ENCODE results near the gene PDYN. TPM values are rescaled to one million over a fixed set of nuclear protein-coding genes. Genes with fewer than 3 reads are reported as not detected.

The PDYN gene
- total RNA-seq, 2 donors from 2014 or later = not detected

DNA sequence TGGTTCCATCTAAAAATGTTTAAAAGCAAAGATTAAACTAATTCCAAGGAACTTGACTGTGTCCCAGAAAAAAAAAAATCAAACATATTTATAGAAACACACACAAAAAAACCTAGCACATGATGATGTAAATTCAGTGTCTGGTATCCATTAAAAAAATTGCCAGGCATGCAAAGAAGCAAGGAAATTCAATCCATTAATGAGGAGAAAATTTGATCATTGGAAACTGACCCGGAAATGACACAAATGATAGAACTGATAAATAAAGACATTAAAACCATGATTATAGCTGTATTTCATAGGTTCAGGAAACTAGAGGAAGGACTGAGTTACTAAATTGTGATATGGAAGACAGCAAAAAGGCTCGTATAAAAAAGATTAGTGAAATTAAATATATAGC, 34.7 kb downstream of the PDYN start:
- intact Hi-C loops (cut with DNase I, micrococcal nuclease) = no loop called here
- ATAC-seq = no peak
- DNase-seq = no peak

DNA sequence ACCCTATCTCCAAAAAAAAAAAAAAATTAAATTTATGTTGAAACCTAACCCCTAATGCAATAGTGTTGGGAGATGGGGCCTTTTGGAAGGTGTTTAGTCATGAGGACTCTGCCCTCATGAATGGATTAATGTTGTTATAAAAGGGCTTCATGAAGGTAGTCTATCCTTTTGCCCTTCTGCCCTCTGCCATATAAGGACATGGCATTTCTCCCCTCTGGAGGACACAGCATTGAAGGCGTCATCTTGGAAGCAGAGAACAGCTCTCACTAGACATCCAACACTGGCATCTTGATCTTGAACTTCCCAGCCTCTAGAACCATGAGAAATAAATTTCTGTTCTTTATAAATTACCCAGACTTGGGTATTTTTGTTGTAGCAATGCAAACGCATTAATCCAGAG, 35.4 kb downstream of the PDYN start:
- ATAC-seq = no peak

DNA sequence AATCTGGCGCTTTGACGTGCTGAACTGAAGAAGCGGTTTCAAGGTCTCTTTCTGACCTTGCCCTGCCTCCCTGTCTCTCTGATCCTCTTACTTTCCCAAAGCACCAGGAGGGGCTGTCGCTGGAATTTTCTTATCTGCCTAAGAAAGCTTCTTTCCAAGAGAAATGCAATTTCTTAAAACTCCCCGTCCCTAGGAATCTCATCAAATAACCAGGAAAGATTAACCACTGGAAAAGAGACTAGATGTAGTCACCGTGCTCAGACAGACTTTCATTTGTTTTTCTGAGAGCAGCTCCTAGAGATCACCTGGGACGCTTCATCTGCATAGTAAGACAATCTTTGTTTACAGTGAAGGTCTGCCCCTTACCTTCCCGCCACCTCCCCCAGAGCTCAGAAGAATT, 38.6 kb downstream of the PDYN start:
- intact Hi-C loops (cut with DNase I, micrococcal nuclease) = no loop called here

More for the DNA sequence above, 35.4 kb downstream of the PDYN start:
- no peak for DNase-seq
- intact Hi-C loops (cut with DNase I, micrococcal nuclease) = no loop called here

DNA sequence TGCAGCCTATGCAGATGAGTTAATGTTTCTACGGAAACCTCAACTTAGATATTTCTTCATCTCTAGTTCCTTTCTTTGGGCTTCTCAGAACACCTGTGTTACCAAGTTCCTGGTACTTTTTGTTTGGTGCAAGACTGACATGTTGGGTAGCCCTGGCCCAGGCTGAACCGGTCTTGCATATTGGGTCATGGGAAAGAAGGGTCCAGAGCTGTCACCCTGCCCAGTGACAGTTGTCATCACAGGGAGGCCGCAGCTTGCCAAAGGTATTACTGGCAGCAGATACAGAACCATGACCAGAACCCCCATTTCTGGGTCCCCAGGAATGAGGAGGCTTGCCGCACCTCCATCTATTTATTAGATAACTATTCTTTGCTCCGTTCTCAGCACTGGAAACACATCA, 40.2 kb downstream of the PDYN start:
- ATAC-seq (no peak), DNase-seq (no peak)
- intact Hi-C loops (cut with DNase I, micrococcal nuclease) = no loop called here

More for the DNA sequence above, 38.6 kb downstream of the PDYN start:
- DNase-seq (no peak), ATAC-seq (no peak)

DNA sequence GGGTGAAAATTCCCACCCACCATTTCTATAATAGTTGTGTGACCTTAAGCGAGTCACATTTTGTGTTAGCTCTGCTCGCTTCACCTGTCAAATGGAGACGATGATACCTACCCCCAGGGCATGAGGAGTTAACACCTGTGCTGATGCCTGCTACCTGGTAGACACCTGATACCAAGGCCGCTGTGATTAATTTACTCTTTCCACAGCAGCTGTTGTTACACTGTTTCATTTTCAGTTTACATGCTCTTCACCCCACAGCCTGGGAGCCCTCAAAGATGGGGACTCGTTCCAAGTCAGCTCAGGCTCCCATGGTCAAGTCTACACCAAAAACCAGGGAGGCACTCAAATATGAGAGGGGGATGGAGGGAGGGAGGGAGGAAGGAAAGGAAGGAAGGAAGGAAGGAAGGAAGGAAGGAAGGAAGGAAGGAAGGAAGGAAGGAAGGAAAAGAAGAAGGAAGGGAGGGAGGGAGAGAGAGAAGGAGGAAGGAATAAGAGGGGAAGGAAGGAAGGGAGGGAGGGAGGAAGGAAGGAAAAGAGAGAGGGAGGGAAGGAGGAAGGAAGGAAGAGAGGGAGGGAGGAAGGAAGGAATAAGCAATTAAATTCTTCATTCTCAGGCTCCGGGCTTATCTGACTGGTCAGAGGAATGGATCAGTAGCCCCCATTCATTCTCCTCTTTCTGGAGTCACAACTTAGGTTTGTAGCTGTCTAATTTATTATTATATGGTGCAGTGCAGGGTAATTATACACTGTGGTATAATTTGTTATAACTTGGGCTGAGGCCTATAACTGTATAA, 40.9 kb downstream of the PDYN start:
- DNase-seq (no peak), ATAC-seq (no peak)
- intact Hi-C loops (cut with DNase I, micrococcal nuclease) = no loop called here

DNA sequence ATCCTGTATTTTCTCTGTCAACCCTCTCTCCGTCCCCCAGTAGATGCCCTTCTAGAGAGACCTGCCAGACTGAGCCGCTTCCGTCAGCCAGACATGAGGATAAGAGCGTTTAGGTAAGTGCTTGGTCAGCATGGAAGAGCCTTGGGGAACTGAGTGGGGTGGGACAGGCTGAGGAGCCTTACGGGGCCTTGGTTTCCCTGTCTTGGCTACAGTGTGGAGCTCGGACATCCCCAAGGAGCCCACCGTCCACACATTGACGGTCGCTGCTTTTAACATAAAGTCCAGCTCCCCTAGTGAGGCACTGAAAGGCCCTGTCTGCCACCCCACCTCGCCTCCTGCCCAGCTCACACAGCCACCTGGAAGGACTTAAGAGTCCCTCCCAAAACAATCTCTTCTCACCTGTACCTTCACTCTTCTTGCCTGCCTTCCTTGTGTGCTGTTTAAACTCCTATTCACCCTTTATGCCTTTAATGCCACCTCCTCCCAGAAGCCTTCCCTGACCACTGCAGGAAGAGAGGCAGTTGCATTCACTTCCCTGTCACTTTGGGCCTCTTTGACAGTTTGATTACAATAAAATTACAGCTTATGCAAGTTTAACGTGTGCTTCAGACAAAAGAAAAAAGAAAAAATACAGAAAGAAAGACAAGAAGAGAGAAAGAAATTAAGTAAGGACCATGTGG, 42.3 kb downstream of the PDYN start:
- ATAC-seq (no peak), DNase-seq (no peak)
- intact Hi-C loops (cut with DNase I, micrococcal nuclease) = no loop called here

DNA sequence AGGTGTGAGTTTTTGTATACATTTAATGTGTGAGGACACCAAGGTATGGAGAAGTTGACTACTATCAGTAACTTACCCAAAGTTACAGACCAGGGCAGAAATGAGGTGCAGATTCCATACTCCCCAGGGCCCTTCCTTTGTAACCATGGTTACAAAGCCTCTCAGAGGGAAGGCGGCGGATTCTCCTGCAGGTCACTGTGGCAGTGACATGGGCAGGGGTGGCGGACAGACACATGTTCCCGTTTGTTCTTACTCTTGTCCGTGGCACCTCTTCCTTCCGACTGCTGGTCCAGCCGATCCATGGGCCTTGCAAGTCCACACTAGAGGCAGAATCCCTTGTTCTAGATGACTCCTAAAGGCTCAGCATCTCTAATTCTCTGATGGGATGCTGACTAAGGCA, 43.0 kb downstream of the PDYN start:
- intact Hi-C loops (cut with DNase I, micrococcal nuclease) = no loop called here
- DNase-seq (no peak), ATAC-seq (no peak)

DNA sequence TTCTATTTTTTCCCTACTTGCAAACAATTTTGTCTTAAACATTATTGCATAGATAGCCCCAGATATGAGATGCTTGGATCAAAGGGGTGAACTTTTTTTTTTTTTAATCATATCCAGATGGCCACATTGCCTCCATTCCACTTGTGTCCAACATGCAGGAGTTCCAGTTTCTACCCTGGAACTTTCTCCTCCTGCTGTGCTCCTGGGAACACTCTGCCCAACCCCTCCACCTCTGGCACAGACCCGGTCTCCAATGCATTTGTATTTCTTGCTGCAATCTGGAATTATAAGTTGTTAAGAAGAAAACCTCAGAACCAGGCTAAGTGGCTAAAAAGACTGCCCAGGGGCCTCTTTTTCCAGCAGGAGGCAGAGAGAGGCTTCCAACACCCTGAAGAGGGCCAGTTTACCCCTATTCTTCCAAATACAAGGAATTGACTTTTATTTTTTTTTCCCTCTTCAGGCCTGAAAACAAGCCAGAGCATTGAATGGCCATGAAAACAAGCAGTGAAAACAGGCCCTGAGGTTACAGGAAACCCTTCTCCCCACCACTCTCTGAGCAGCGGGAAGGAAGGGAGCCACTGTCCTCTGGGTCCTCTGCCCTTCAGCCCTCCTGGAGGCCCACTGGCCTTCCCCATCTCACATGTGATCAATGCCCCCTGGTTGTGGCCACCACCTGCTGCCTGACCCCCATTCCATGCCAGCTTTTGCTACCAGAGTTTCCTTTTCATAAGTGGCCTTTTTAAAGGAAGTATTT, 44.3 kb downstream of the PDYN start:
- ATAC-seq = no peak
- intact Hi-C loops (cut with DNase I, micrococcal nuclease) = no loop called here

DNA sequence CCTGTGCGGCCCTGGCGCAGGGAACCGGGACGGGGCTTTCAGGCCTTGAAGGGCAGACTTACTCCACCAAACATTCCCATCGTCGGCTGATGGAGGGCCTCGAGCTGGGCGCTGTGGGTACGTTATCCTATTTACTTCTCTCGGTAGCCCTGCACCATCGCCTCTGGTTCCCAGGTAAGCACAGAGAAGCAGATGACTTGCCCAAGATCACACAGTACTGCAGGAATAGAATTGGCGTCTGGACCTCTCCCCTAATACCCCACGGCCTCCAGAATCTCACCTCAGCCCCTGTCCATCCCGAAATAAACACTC, 46.4 kb downstream of the PDYN start:
- no peak for DNase-seq
- no peak for ATAC-seq
- intact Hi-C loops (cut with DNase I, micrococcal nuclease) = no loop called here

More for the DNA sequence above, 44.3 kb downstream of the PDYN start:
- DNase-seq = no peak

DNA sequence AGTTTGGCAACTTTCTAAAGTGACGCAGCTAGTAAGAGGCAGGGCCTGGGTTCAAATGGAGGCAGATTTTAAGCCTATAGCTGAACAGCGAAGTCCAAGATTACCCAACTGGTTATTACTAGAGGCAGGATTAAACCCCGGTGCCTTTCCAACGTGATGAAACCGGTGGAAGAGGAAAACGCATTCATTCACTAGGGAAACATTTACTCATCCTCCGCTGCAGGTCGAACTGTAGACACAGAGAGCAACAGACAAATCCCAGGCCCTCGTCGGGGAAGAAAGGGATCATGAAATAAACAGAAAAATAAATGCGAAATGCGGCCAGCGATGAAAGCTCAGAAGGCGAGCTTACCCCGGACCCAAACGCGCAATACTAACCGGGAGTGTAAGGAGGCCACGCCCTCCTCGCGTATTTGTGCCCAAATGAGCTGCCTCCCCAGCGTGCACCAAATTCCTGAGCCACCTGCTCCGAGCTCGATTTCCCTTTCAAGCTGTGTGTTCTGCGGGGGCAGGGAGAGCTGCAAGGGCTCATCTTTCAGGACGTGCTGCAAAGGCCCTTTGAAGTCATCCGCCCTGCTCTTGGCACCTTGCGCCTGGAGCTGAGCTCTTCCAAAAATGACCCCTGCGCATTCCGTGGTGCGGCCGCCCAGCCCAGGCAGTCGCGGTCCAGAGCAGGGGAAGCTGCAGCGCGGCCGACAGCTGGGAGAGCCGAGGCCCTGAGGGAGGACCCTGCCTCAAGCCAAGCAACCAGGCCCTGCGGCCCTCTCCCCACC, 46.9 kb downstream of the PDYN start:
- ATAC-seq (peak; percentile 7), DNase-seq (peak in 1 of 2 donors; percentile 41)
- intact Hi-C loops (cut with DNase I, micrococcal nuclease) = no loop called here

DNA sequence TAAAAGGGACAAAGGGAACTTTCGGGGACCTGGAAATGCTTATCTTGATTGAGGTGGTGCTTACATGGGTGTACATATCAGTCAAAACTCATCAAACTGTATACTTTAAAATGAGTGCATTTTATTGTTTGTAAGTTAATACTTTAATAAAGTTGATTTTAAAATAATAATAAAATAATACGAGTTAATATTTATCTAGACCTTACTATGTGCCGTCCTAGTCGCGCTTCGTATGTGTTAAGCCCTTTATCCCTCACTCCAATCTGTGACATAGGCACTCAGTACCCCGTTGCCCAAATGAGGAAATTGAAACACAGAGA, 47.5 kb downstream of the PDYN start:
- no peak for DNase-seq
- no peak for ATAC-seq
- intact Hi-C loops (cut with DNase I, micrococcal nuclease) = no loop called here

DNA sequence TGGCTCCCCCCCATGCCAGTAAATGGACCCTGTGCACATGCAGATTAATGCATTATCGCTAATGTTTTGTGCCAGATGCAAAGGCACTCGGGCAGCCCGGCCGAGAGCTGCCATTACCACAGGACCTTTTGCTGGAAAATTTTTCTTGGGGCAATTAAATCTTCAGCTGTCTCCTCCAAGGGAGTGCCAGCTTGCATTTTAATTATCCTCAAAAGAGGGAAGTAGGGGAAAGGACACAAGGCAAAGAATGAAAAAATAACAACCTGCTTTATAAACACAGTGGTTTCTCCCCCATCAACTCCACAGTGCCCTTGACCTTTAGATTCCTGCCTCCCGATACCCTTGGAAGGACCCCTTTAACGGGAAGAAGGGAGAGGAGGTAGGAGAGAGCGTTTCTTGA, 48.2 kb downstream of the PDYN start:
- ATAC-seq (peak; percentile 12), DNase-seq (no peak)
- intact Hi-C loops (cut with DNase I, micrococcal nuclease) = no loop called here

DNA sequence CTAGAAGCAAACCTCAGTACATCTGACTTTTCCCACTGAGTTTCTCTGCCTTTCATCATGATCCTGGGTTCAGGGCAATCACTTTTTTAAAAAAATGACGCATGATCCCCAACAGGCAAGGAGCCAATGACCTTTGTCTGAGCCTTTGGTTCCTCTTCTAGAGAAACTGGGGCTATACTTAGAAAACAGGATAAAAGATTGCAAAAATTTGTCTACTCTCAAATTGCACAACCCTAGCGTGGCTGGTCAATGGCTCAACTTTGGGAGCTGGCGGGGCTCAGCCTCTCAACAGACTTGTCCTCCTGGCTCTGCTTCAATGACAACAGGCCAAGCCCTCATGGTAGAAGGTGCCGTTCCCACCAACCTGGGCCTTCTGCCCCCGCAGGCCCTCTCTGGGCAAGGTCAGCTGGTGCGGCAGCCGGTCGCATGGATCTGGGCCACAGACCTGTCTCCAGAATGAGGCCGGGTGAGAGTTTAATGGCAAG, 48.7 kb downstream of the PDYN start:
- no peak for DNase-seq
- ATAC-seq = no peak
- intact Hi-C loops (cut with DNase I, micrococcal nuclease) = no loop called here

DNA sequence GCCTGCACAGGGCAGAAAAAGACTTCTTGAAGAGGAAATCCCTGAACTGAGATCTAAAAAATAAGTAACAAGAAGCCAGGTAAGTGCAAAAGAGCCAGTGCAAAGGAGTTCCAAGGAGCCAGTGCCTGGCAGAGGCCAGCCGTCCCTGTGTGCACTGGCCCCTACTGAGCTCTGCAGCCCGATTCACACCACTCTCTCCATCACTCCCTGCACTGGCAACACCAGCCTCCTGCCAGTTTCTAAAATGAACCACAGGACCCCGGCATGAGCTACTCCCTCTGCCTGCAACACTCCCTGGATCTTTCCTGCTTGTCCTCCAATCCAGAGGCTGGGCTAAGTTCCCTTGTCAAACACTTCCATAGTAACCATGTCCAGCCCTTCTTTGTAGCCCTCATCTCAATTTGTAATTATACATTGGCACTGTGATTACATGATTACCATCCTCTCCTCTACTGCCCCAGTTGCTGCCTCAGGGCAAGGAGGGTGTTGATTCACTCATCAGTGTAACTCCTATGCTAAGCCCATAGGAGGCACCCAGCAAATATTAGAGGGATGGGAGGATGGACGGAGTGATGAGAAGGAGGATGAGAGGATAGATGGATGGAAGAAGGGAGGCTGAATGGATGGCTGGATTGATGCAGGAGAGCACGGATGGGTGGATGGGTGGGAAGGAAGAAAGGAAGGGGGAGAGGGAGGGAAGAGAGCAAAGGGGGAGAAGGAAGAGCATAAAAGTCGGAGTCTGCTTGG, 49.3 kb downstream of the PDYN start:
- intact Hi-C loops (cut with DNase I, micrococcal nuclease) = no loop called here
- DNase-seq (no peak), ATAC-seq (no peak)

DNA sequence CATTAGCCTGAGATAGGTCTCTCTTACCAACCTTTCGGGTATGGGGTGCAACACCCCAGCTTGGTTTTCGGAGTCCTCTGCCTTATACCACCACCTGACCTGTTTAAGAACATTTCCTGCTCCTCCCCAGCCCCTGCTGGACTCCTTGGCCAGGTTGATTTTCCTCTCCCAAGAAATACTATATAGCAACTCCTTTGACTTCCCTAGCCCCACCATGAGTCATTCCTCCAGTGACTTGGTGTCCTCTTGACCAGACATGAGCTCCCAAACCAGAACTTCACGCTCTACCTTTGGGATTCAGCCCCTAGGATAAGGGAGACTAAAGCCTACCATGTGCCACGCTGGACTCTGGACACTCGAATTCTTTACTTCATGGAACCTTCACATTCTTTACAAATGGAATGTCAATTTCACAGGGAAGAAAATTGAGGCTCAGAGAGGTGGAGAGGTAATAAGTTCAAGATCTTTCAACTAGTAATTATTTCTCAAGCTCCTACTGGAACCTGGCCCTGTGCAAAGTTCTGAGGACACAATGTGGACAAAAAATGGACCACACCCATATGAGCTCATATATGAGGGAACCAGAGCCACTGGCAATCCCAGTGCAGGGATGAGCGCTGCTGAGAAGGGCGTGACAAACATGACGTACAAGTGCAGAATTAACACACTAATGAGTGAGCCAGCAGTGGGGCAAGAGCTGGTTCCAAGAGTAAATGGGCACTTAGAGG, 50.4 kb downstream of the PDYN start:
- intact Hi-C loops (cut with DNase I, micrococcal nuclease) = no loop called here
- DNase-seq (peak in 1 of 2 donors; percentile 62), ATAC-seq (peak; percentile 88)

DNA sequence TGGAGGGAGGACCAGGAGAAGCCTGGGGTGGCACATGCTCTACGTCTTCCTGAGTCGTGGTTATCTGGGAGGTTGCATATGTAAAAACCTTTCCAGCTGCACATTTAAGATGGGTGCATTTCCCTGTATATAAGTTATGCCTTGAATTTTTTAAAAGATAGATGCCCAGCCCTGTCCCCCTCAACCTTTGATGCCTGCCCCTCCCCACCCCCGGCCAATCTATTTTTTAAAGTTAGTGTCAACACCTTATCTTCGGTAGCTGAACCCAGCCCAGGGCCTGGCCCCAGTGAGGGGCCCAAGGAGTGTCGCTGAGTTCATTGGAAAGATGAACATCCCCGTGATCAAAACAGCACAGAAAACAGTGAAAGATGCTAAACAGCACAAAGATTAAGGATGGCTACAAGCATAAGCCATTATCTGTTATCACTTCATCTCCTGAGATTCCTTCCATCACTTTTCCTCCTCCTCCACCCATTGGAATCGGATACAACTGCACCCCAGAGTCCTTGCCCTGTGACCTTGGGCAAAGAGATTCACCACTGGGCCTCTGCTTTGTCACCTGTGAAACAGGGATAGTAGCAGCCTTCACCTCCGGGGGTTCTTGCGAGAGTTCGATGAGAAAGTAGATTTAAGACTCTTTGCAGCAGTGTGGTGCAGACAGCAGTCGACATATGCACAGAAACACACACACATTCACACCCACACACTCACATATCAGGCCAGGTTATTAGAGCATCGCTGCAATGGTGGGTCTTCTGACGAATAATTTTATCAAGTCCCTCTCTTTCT, 51.2 kb downstream of the PDYN start:
- intact Hi-C loops (cut with DNase I, micrococcal nuclease) = no loop called here
- no peak for ATAC-seq

DNA sequence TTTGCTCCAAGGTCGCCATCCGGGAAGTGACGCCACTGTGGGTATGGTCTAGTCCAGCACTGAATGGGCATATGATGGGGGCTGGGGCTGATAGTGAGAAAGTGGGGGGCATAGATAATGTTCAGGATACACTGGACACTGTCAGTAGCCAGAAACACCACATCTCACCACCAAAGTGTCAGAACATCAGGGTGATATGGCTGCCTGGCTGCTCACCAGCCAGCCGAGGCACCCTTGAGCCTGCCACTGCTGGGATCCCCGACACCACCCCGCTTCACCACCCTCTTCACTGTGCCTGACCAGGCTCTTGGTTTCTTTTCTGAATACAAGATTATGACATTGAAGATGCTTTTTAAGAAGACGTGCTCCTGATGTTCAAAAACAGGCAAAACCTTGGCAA, 51.8 kb downstream of the PDYN start:
- intact Hi-C loops (cut with DNase I, micrococcal nuclease) = no loop called here
- ATAC-seq (no peak), DNase-seq (no peak)

More for the DNA sequence above, 51.2 kb downstream of the PDYN start:
- DNase-seq = no peak

Data from left colon (tissue), 2 donors.